PC-3 (cell line): ENCODE results near the gene CHSY1. TPM values are rescaled to one million over a fixed set of nuclear protein-coding genes. Genes with fewer than 3 reads are reported as not detected.

Experiments used
- ATAC-seq: fragments of 200-7000 bp; cut with Tn5 transposase; 2 replicates; pipeline ENCODE4 v1.9.1; 2020; ENCODE audit warnings: mild to moderate bottlenecking, moderate library complexity
- BruUV-seq: library from RNA; stranded (reverse); fragments of 400-500 nt; replicated peaks from 2 replicates; lab custom pipeline; 2021; lab: Mats Ljungman, UMichigan
- CTCF ChIA-PET: fragments of 300-600 bp; sonication (Branson Sonifier 250); formaldehyde crosslinking; loops from one replicate; lab custom pipeline; 2022; ENCODE audit warnings: antibody characterized with exemption; lab: Charles Lee
- POLR2A ChIA-PET: fragments of 300-600 bp; sonication (Branson Sonifier 250); formaldehyde crosslinking; loops from one replicate; lab custom pipeline; 2022; ENCODE audit warnings: antibody characterized with exemption; ENCODE audit not compliant: unreplicated experiment; lab: Charles Lee
- DNase-seq: peaks from one replicate; pipeline ENCODE4 v3.0.0-alpha.2; 2015
- H2AFZ ChIP-seq: fragments of 300-600 bp; sonication (generic); 2 replicates; pipeline ENCODE4 v1.6.0; 2016; ENCODE audit warnings: antibody characterized with exemption, low read length
- H3F3A ChIP-seq: fragments of 300-600 bp; sonication (generic); one replicate; pipeline ENCODE4 v1.6.0; 2017; ENCODE audit warnings: antibody characterized with exemption, low read length, control low read depth, mild to moderate bottlenecking; ENCODE audit not compliant: unreplicated experiment
- H3K27ac ChIP-seq: fragments of 300-600 bp; sonication (generic); 2 replicates; pipeline ENCODE4 v1.5.1; 2016; ENCODE audit warnings: mild to moderate bottlenecking, low read length
- H3K27me3 ChIP-seq: fragments of 300-600 bp; sonication (generic); 2 replicates; pipeline ENCODE4 v1.6.1; 2016; ENCODE audit warnings: low read length, mixed read lengths
- H3K36me3 ChIP-seq: fragments of 300-600 bp; sonication (generic); 2 replicates; pipeline ENCODE4 v1.6.1; 2016; ENCODE audit warnings: low read depth, mixed run types, low read length, mixed read lengths
- H3K4me1 ChIP-seq: fragments of 300-600 bp; sonication (generic); 2 replicates; pipeline ENCODE4 v1.5.1; 2016; ENCODE audit warnings: low read length; ENCODE audit not compliant: insufficient read depth
- H3K4me2 ChIP-seq: fragments of 300-600 bp; sonication (generic); 2 replicates; pipeline ENCODE4 v1.6.0; 2016; ENCODE audit warnings: low read length
- H3K4me3 ChIP-seq: fragments of 300-600 bp; sonication (generic); 2 replicates; pipeline ENCODE4 v1.5.1; 2016; ENCODE audit warnings: mild to moderate bottlenecking, low read length, mixed read lengths
- H3K79me2 ChIP-seq: fragments of 300-600 bp; sonication (generic); 2 replicates; pipeline ENCODE4 v1.6.1; 2017; ENCODE audit warnings: low read length, mixed read lengths
- H3K9ac ChIP-seq: fragments of 300-600 bp; sonication (generic); 2 replicates; pipeline ENCODE4 v1.6.0; 2016; ENCODE audit warnings: mild to moderate bottlenecking, low read length
- H3K9me2 ChIP-seq: fragments of 300-600 bp; sonication (generic); replicated peaks from 2 replicates; pipeline ENCODE4 v1.6.1; 2016; ENCODE audit warnings: mixed run types, low read length, mixed read lengths
- H3K9me3 ChIP-seq: fragments of 300-600 bp; sonication (generic); 2 replicates; pipeline ENCODE4 v1.6.1; 2016; ENCODE audit warnings: low read length, mixed read lengths
- H4K20me1 ChIP-seq: fragments of 300-600 bp; sonication (generic); 2 replicates; pipeline ENCODE4 v1.6.1; 2016; ENCODE audit warnings: low read length, mixed read lengths
- CTCF ChIP-seq: fragments of 300-600 bp; sonication (generic); conservative IDR thresholded peaks from 2 replicates; pipeline ENCODE4 v1.5.1; 2017; ENCODE audit warnings: antibody characterized with exemption, low read depth, mild to moderate bottlenecking, low read length
- EZH2 ChIP-seq: fragments of 300-600 bp; sonication (generic); IDR thresholded peaks from one replicate; pipeline ENCODE4 v1.6.1; 2017; ENCODE audit warnings: antibody characterized with exemption, mild to moderate bottlenecking, low read length; ENCODE audit not compliant: unreplicated experiment
- EZH2phosphoT487 ChIP-seq: fragments of 300-600 bp; sonication (generic); IDR thresholded peaks from 2 replicates; pipeline ENCODE4 v1.6.1; 2018; ENCODE audit warnings: mild to moderate bottlenecking, antibody characterized with exemption, low read length, borderline replicate concordance
- intact Hi-C: fragments of 100-400 bp; cut with micrococcal nuclease; formaldehyde crosslinking; loops from 2 replicates; pipeline ENCODE4 v1.9.0; 2023
- total RNA-seq: library from RNA; depleted of rRNA; stranded (reverse); fragments of >200 nt; gene quantifications from 2 replicates; pipeline ENCODE4 v1.2.3, GENCODE V29; 2014

CHSY1 gene
- total RNA-seq, 1 experiment from 2014 or later, result 13.8 TPM

DNA sequence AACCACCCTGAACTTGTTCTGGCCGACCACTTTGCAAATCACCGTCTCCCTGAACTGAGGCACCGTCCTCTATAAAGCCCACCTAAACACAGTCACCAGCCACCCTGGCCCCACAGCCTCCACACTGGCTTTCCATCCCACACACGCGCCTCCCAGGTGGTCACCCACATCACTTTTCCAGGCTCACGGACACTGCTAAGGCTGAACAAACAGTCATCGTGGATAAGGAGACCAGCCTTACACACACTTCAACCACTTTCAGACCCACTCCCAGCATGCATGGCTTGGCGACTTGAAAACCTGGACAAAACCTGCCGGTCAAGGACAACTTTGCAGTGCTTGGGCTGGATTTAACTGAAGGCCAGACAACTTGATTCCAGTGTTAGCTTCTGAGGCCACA is 8.4 kb downstream of the CHSY1 start:
- no peaks in the 10 kb centered on the region; the same call in 1 of the 2 replicates for H3K4me1 ChIP-seq
- peaks cover 4% of the 10 kb centered on the region; the same call in 1 of the 2 replicates for H3K36me3 ChIP-seq
- no peaks in the 10 kb centered on the region for H3F3A ChIP-seq
- DNase-seq, result no peak
- H3K4me3 ChIP-seq, result no peak overlapping the region
- BruUV-seq, result no TSS peak
- H3K27ac ChIP-seq, result no peak overlapping the region
- H2AFZ ChIP-seq, result no peak overlapping the region
- no peak for TF ChIP-seq CTCF
- no peak for TF ChIP-seq EZH2phosphoT487
- TF ChIP-seq EZH2, result no peak
- no peaks in the 10 kb centered on the region for H3K9me2 ChIP-seq
- no peak overlapping the region for H3K9ac ChIP-seq
- POLR2A ChIA-PET, result interaction anchor here (0.6 kb wide), 1 partner anchor 75 kb away, joined by 6 read pairs; no protein-coding TSS in a partner anchor
- no peak for ATAC-seq
- H3K27me3 ChIP-seq, result no peaks in the 10 kb centered on the region
- H3K9me3 ChIP-seq, result no peaks in the 10 kb centered on the region
- intact Hi-C loops, result no loop called here
- peaks cover 31% of the 10 kb centered on the region for H4K20me1 ChIP-seq
- H3K79me2 ChIP-seq, result peaks cover 100% of the 10 kb centered on the region
- H3K4me2 ChIP-seq, result no peak overlapping the region
- CTCF ChIA-PET, result no interaction called here

GRCh38 chr15:101242999-101243336 is 8.9 kb downstream of the CHSY1 start:
- H3K9me3 ChIP-seq, result no peaks in the 10 kb centered on the region
- ChIA-PET POLR2A (no interaction called here), CTCF (no interaction called here)
- BruUV-seq, result no TSS peak
- no peaks in the 10 kb centered on the region for H3K9me2 ChIP-seq
- H3K36me3 ChIP-seq, result peaks cover 4% of the 10 kb centered on the region; the same call in 1 of the 2 replicates
- no peak for DNase-seq
- no peak overlapping the region for H2AFZ ChIP-seq
- no peak for ATAC-seq
- H3K27ac ChIP-seq, result no peak overlapping the region
- no peak overlapping the region for H3K4me3 ChIP-seq
- H3K4me1 ChIP-seq, result no peaks in the 10 kb centered on the region; the same call in 1 of the 2 replicates
- no peaks in the 10 kb centered on the region for H3K27me3 ChIP-seq
- H3K79me2 ChIP-seq, result peaks cover 100% of the 10 kb centered on the region
- peaks cover 31% of the 10 kb centered on the region for H4K20me1 ChIP-seq
- H3K9ac ChIP-seq, result no peak overlapping the region
- no peak overlapping the region for H3K4me2 ChIP-seq
- TF ChIP-seq CTCF, result no peak
- TF ChIP-seq EZH2, result no peak
- TF ChIP-seq EZH2phosphoT487, result no peak
- H3F3A ChIP-seq, result no peaks in the 10 kb centered on the region
- intact Hi-C loops, result no loop called here

DNA sequence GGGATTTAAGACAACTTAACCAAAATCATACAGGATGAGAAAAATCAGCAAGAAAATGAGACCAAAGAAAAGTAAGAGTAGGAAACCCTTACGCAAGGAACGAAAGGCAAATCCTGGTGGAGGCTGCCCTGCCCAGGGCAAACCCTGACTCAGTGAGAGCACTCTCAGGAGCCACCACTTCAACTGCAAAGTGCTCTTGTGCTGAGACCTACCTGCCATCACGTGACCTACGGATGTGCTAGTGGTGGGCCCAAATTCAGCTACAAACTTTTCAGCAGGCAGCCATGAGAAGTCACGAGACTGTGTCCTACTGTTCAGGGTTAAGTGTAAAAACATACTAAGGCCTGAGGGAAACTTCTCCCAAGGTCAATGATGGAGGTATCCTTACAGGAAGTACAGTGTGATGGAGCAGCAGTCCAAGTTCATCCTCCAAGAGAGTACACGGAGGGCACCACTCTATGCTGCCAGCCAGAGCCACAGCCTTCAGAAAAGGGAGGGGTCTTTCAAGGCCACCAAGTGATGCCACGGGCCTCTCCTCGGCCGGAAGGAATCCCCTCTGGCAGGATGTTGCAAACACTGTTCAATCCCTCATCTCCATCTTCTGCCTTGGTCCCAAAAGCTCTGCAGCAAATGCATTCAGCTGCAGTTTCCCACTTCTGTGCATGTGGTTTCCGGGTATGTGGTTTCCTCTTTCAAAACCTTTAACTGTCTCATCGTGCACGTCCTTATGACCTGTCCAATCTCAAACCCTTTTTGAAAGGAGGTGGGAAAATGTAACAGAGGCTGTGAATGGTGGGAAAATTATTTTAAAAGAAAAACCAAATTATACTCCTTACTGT is 9.5 kb downstream of the CHSY1 start:
- H3K9me3 ChIP-seq, result no peaks in the 10 kb centered on the region
- H3K27ac ChIP-seq, result no peak overlapping the region
- H4K20me1 ChIP-seq, result peaks cover 26% of the 10 kb centered on the region
- TF ChIP-seq EZH2 (no peak), CTCF (no peak), EZH2phosphoT487 (no peak)
- H3K9me2 ChIP-seq, result no peaks in the 10 kb centered on the region
- no peak overlapping the region for H3K4me3 ChIP-seq
- intact Hi-C loops, result no loop called here
- H3K79me2 ChIP-seq, result peaks cover 100% of the 10 kb centered on the region
- no peaks in the 10 kb centered on the region for H3K27me3 ChIP-seq
- ChIA-PET POLR2A (no interaction called here), CTCF (no interaction called here)
- BruUV-seq, result no TSS peak
- H3K9ac ChIP-seq, result no peak overlapping the region
- no peak for ATAC-seq
- H3K4me2 ChIP-seq, result no peak overlapping the region
- DNase-seq, result no peak
- H2AFZ ChIP-seq, result no peak overlapping the region
- no peaks in the 10 kb centered on the region for H3F3A ChIP-seq
- no peaks in the 10 kb centered on the region for H3K36me3 ChIP-seq
- no peaks in the 10 kb centered on the region; the same call in 1 of the 2 replicates for H3K4me1 ChIP-seq
